Activated CD8-positive, alpha-beta memory T cell treated with anti-CD3 and anti-CD28 coated beads for 1 hour (primary cell): Measurements from ENCODE around the gene BICDL1.

Source experiments
- DNase-seq, 2 donors: peaks; one replicate each; pipeline ENCODE4 v3.0.0-alpha.2; 2020; ENCODE audit warnings: low read depth in 1 of 2; ENCODE audit errors: extremely low read depth in 1 of 2

BICDL1 gene

GRCh38 chr12:120076651-120077050, 87.6 kb downstream of the BICDL1 start:
- no peak for DNase-seq

GRCh38 chr12:120077260-120077659, 88.2 kb downstream of the BICDL1 start:
- no peak for DNase-seq

GRCh38 chr12:120078868-120079267, 89.8 kb downstream of the BICDL1 start:
- DNase-seq, result no peak

- no peak for DNase-seq
These were observed 90.7 kb downstream of the BICDL1 start for GRCh38 chr12:120079411-120080400.

GRCh38 chr12:120081641-120082040, 92.6 kb downstream of the BICDL1 start:
- DNase-seq, result no peak

GRCh38 chr12:120085920-120086645, 97.0 kb downstream of the BICDL1 start:
- DNase-seq, result no peak

GRCh38 chr12:120086801-120087621, 98.0 kb downstream of the BICDL1 start:
- peak; percentile 99 to 100 for DNase-seq

GRCh38 chr12:120089105-120089504, 100.1 kb downstream of the BICDL1 start:
- DNase-seq, result no peak

GRCh38 chr12:120089796-120090195, 100.8 kb downstream of the BICDL1 start:
- DNase-seq, result no peak

GRCh38 chr12:120090206-120090605, 101.2 kb downstream of the BICDL1 start:
- DNase-seq, result no peak

GRCh38 chr12:120090626-120091295, 101.7 kb downstream of the BICDL1 start:
- no peak for DNase-seq

GRCh38 chr12:120091371-120092090, 102.5 kb downstream of the BICDL1 start:
- DNase-seq, result no peak

- DNase-seq, result no peak
These were observed 103.7 kb downstream of the BICDL1 start for GRCh38 chr12:120092551-120093335.

GRCh38 chr12:120093336-120093591, 104.2 kb downstream of the BICDL1 start:
- DNase-seq, result no peak

GRCh38 chr12:120093592-120094355, 104.7 kb downstream of the BICDL1 start:
- DNase-seq, result no peak

GRCh38 chr12:120094485-120094884, 105.4 kb downstream of the BICDL1 start:
- DNase-seq, result no peak

GRCh38 chr12:120095331-120095730, 106.3 kb downstream of the BICDL1 start:
- DNase-seq, result no peak

GRCh38 chr12:120095736-120096135, 106.7 kb downstream of the BICDL1 start:
- DNase-seq, result no peak
